Measurements from ENCODE around the gene RUFY4.

DNA sequence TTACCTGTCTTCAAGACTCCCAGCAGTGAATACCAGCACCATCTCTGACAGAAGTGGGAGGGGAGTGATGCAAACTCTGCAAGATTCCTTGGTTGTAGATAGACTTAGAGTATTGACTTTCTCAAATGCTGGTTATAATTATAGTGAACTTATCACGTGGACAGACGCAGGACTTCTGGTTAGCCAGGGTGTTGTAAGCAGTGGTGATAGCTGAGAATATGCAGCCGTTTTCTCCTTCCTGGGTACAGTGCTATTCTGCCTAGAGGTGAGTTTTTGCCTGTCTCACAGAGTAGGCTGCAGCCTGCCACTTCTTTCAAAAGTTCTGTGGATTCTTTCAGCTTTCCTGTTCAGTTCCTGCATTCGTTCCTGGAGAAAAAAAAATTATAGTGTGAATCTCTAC lies 56.0 kb downstream of the RUFY4 start:
- TF ChIP-seq CTCF (IDR thresholded peaks at IDR 0.05) (no peak), POLR2A (IDR thresholded peaks at IDR 0.05) (no peak)
